ENCODE data around the gene C2orf15. TPM values are rescaled to one million over a fixed set of nuclear protein-coding genes. Genes with fewer than 3 reads are reported as not detected.

C2orf15 gene
- total and polyA plus RNA-seq, 9 of the 15 experiments (the other 6 are each of a cell fraction or from before 2014, with no cell fraction given): 0.04 to 0.27 (median 0.15) TPM; not detected in 1

DNA sequence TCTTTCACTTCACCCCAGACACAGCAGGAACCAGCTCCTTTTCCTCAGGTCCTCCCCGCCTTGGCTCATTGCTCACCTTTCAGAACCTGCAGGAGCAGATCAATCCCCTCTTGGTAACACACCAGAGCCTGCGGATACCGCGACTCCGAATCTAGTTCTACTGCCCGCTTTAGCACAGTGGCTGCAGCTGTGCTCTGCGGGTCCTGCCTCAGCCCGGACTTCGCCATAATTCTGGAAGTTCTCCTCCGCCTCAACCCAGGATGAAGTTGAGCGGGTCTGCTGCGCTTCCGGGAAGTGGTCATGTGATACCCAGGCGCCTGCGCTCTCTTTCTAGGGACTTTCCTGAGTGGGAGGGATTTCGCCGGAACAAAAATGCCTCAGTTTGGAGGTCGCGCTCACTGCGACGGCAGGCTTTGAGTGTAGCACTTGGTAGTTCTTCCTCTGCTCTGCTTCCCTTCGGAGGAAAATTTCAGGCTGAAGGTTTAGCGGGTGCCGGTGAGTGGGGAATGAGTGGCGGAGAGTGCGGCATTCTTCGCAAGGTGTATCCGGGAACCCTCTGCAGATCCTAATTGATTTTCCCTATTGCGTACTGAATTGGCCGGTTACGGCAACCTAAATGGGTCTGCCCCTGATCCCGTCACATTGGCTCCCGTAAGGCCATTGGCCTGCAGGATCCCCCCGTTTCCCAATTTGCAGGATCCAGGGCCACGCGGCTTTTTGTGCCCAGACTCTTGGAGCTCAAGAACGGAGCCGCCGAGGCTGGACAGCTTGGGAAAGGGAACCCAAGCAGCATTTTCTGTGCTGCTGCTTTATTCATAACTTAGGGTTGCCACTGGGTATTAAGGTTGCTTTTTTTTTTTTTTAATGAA lies 39.5 kb downstream of the C2orf15 start, which contains the start of the genes MITD1 and MRPL30 (continued):
- TF ChIP-seq MTA3 (IDR thresholded peaks at IDR 0.05; ENCODE audit: borderline replicate concordance) (peak; percentile 92; the same call in 1 of the 2 replicates), HDGF (IDR thresholded peaks at IDR 0.05) (no peak), POLR2G (IDR thresholded peaks at IDR 0.05; ENCODE audit: low read depth, low read length) (peak; percentile 85), ZNF354B (CRISPR knock-in tag; IDR thresholded peaks at IDR 0.05) (peak; percentile 4; the same call in 1 of the 2 replicates), KLF1 (tag; IDR thresholded peaks at IDR 0.05) (no peak), XRCC3 (IDR thresholded peaks at IDR 0.05) (no peak), ZFP1 (CRISPR knock-in tag; IDR thresholded peaks at IDR 0.05) (no peak), ZNF589 (CRISPR knock-in tag; IDR thresholded peaks at IDR 0.05; ENCODE audit: low read depth) (no peak), ZFP30 (CRISPR knock-in tag; IDR thresholded peaks at IDR 0.05; ENCODE audit: borderline replicate concordance) (no peak), BCL6 (CRISPR knock-in tag; IDR thresholded peaks at IDR 0.05) (no peak), ZNF347 (CRISPR knock-in tag; IDR thresholded peaks at IDR 0.05; ENCODE audit: low read depth) (no peak), ZNF3 (CRISPR knock-in tag; IDR thresholded peaks at IDR 0.05) (no peak), TCF7 (IDR thresholded peaks at IDR 0.05; ENCODE audit: borderline replicate concordance) (peak; percentile 81; the same call in 1 of the 2 replicates), MXI1 (IDR thresholded peaks at IDR 0.05; ENCODE audit: low read depth, low read length) (no peak), ZNF583 (CRISPR knock-in tag; IDR thresholded peaks at IDR 0.05) (no peak), SUPT5H (IDR thresholded peaks at IDR 0.05) (peak; percentile 89), CBX8 (IDR thresholded peaks at IDR 0.05; ENCODE audit: borderline replicate concordance, extremely low read depth, low read depth, low read length, poor library complexity, severe bottlenecking) (no peak), NFE2L1 (tag; IDR thresholded peaks at IDR 0.05; ENCODE audit: borderline replicate concordance, low read depth) (no peak), DMBX1 (CRISPR knock-in tag; IDR thresholded peaks at IDR 0.05; ENCODE audit: borderline replicate concordance) (no peak)
- TF ChIP-seq, protein P1, sequence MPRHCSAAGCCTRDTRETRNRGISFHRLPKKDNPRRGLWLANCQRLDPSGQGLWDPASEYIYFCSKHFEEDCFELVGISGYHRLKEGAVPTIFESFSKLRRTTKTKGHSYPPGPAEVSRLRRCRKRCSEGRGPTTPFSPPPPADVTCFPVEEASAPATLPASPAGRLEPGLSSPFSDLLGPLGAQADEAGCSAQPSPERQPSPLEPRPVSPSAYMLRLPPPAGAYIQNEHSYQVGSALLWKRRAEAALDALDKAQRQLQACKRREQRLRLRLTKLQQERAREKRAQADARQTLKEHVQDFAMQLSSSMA (CRISPR knock-in tag; IDR thresholded peaks at IDR 0.05): no peak
- TF ChIP-seq, protein P2, sequence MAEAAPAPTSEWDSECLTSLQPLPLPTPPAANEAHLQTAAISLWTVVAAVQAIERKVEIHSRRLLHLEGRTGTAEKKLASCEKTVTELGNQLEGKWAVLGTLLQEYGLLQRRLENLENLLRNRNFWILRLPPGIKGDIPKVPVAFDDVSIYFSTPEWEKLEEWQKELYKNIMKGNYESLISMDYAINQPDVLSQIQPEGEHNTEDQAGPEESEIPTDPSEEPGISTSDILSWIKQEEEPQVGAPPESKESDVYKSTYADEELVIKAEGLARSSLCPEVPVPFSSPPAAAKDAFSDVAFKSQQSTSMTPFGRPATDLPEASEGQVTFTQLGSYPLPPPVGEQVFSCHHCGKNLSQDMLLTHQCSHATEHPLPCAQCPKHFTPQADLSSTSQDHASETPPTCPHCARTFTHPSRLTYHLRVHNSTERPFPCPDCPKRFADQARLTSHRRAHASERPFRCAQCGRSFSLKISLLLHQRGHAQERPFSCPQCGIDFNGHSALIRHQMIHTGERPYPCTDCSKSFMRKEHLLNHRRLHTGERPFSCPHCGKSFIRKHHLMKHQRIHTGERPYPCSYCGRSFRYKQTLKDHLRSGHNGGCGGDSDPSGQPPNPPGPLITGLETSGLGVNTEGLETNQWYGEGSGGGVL (CRISPR knock-in tag; IDR thresholded peaks at IDR 0.05): no peak
- TF ChIP-seq, protein P3, sequence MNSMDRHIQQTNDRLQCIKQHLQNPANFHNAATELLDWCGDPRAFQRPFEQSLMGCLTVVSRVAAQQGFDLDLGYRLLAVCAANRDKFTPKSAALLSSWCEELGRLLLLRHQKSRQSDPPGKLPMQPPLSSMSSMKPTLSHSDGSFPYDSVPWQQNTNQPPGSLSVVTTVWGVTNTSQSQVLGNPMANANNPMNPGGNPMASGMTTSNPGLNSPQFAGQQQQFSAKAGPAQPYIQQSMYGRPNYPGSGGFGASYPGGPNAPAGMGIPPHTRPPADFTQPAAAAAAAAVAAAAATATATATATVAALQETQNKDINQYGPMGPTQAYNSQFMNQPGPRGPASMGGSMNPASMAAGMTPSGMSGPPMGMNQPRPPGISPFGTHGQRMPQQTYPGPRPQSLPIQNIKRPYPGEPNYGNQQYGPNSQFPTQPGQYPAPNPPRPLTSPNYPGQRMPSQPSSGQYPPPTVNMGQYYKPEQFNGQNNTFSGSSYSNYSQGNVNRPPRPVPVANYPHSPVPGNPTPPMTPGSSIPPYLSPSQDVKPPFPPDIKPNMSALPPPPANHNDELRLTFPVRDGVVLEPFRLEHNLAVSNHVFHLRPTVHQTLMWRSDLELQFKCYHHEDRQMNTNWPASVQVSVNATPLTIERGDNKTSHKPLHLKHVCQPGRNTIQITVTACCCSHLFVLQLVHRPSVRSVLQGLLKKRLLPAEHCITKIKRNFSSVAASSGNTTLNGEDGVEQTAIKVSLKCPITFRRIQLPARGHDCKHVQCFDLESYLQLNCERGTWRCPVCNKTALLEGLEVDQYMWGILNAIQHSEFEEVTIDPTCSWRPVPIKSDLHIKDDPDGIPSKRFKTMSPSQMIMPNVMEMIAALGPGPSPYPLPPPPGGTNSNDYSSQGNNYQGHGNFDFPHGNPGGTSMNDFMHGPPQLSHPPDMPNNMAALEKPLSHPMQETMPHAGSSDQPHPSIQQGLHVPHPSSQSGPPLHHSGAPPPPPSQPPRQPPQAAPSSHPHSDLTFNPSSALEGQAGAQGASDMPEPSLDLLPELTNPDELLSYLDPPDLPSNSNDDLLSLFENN (IDR thresholded peaks at IDR 0.05; ENCODE audit: low read depth in 2 of 2, low read length in 2 of 2): no peak
